ENCODE data around the gene IL13RA1. TPM values are rescaled to one million over a fixed set of nuclear protein-coding genes. Genes with fewer than 3 reads are reported as not detected.
"Not testable (repeated sequence)": the region's sequence is repeated elsewhere in the genome, so short reads cannot be mapped to it uniquely, and the experiment has no call there.

Gene IL13RA1
- total RNA-seq, 1 experiment from 2014 or later, result 106 TPM

GRCh38 chrX:118706681-118707080 is 20.7 kb upstream of the IL13RA1 start:
- Histone ChIP-seq H3F3A (ENCODE audit: insufficient read depth, low read depth) (no peaks in the 10 kb centered on the region), H3K9me2 (ENCODE audit: insufficient read depth) (no peaks in the 10 kb centered on the region), H4K20me1 (ENCODE audit: insufficient read depth) (no peaks in the 10 kb centered on the region), H3K9me3 (ENCODE audit: insufficient read depth, low read depth) (no peaks in the 10 kb centered on the region), H3K79me2 (ENCODE audit: low read depth) (no peaks in the 10 kb centered on the region), H3K4me3 (no peak overlapping the region), H3K36me3 (ENCODE audit: low read depth) (no peaks in the 10 kb centered on the region), H3K27ac (no peak overlapping the region), H3K27me3 (ENCODE audit: insufficient read depth, low read depth) (no peaks in the 10 kb centered on the region), H3K4me2 (no peak overlapping the region), H2AFZ (no peak overlapping the region), H3K4me1 (replicated peaks; ENCODE audit: insufficient read depth) (no peaks in the 10 kb centered on the region)
- ChIA-PET POLR2A (ENCODE audit: unreplicated experiment) (no interaction called here), CTCF (no interaction called here)
- intact Hi-C loops (cut with micrococcal nuclease; ENCODE audit: unreplicated experiment), result no loop called here
- no TSS peak for BruUV-seq (replicated peaks)
- no peak for DNase-seq
- no peak for TF ChIP-seq EZH2 (IDR thresholded peaks at IDR 0.05; ENCODE audit: low read depth)
- no peak for TF ChIP-seq CTCF (conservative IDR thresholded peaks at IDR 0.05)

DNA sequence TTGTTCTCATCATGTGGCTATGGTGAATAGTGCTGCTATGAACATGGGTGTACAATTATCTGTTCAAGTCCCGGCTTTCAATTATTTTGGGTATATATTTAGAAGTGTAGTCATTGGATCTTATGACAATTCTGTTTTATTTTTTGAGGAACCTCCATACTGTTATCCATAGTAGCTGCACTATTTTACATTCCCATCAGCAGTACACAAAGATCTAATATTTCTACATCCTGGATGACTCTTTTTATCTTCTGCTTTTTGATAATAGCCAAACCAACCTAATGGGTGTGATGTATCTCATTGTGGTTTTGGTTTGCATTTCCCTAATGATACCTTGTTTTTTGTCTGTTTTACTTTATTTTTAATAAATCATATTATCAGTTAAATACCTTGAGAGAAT is 12.9 kb upstream of the IL13RA1 start:
- Histone ChIP-seq H3K36me3 (ENCODE audit: low read depth) (no peaks in the 10 kb centered on the region), H3F3A (ENCODE audit: insufficient read depth, low read depth) (no peaks in the 10 kb centered on the region), H4K20me1 (ENCODE audit: insufficient read depth) (no peaks in the 10 kb centered on the region), H3K79me2 (ENCODE audit: low read depth) (no peaks in the 10 kb centered on the region), H3K27ac (no peak overlapping the region), H3K9me3 (ENCODE audit: insufficient read depth, low read depth) (no peaks in the 10 kb centered on the region), H2AFZ (no peak overlapping the region), H3K4me1 (replicated peaks; ENCODE audit: insufficient read depth) (no peaks in the 10 kb centered on the region), H3K4me3 (no peak overlapping the region), H3K27me3 (ENCODE audit: insufficient read depth, low read depth) (no peaks in the 10 kb centered on the region), H3K9me2 (ENCODE audit: insufficient read depth) (no peaks in the 10 kb centered on the region), H3K4me2 (no peak overlapping the region)
- no TSS peak for BruUV-seq (replicated peaks)
- TF ChIP-seq EZH2 (IDR thresholded peaks at IDR 0.05; ENCODE audit: low read depth) (no peak), CTCF (conservative IDR thresholded peaks at IDR 0.05) (no peak)
- no peak for DNase-seq
- POLR2A ChIA-PET (ENCODE audit: unreplicated experiment), result no interaction called here
- intact Hi-C loops (cut with micrococcal nuclease; ENCODE audit: unreplicated experiment), result no loop called here
- CTCF ChIA-PET, result no interaction called here

GRCh38 chrX:118715917-118716316 is 11.5 kb upstream of the IL13RA1 start:
- H2AFZ ChIP-seq; H3K27ac ChIP-seq; POLR2A ChIA-PET (ENCODE audit: unreplicated experiment); H3K4me2 ChIP-seq; H3F3A ChIP-seq (ENCODE audit: insufficient read depth, low read depth); H3K4me1 ChIP-seq (replicated peaks; ENCODE audit: insufficient read depth); BruUV-seq (replicated peaks); H3K79me2 ChIP-seq (ENCODE audit: low read depth); H3K36me3 ChIP-seq (ENCODE audit: low read depth); intact Hi-C loops (cut with micrococcal nuclease; ENCODE audit: unreplicated experiment); H3K9me3 ChIP-seq (ENCODE audit: insufficient read depth, low read depth); H3K9me2 ChIP-seq (ENCODE audit: insufficient read depth); DNase-seq; H3K27me3 ChIP-seq (ENCODE audit: insufficient read depth, low read depth); H4K20me1 ChIP-seq (ENCODE audit: insufficient read depth); H3K4me3 ChIP-seq: not testable (repeated sequence)
- CTCF ChIA-PET, result interaction anchor here (0.5 kb wide), 1 partner anchor 29 kb away, joined by 5 read pairs; no protein-coding TSS in a partner anchor

- POLR2A ChIA-PET (ENCODE audit: unreplicated experiment), result not testable (repeated sequence)
Observed at GRCh38 chrX:118716833-118717232, 10.6 kb upstream of the IL13RA1 start.

More at GRCh38 chrX:118716833-118717232, 10.6 kb upstream of the IL13RA1 start:
- H2AFZ ChIP-seq; H3K4me3 ChIP-seq; DNase-seq; H3F3A ChIP-seq (ENCODE audit: insufficient read depth, low read depth); H3K27ac ChIP-seq; CTCF ChIA-PET; H3K4me2 ChIP-seq; H3K27me3 ChIP-seq (ENCODE audit: insufficient read depth, low read depth); H4K20me1 ChIP-seq (ENCODE audit: insufficient read depth); H3K36me3 ChIP-seq (ENCODE audit: low read depth); BruUV-seq (replicated peaks); intact Hi-C loops (cut with micrococcal nuclease; ENCODE audit: unreplicated experiment); H3K9me2 ChIP-seq (ENCODE audit: insufficient read depth); H3K79me2 ChIP-seq (ENCODE audit: low read depth); H3K4me1 ChIP-seq (replicated peaks; ENCODE audit: insufficient read depth); H3K9me3 ChIP-seq (ENCODE audit: insufficient read depth, low read depth): not testable (repeated sequence)

Measured in PC-9 (cell line).